Measurements from ENCODE around the gene CEP295NL. TPM values are rescaled to one million over a fixed set of nuclear protein-coding genes. Genes with fewer than 3 reads are reported as not detected.

Gene CEP295NL
- total and polyA plus RNA-seq, 4 donors, result 0.39 to 8.3 (median 4.9) TPM

DNA sequence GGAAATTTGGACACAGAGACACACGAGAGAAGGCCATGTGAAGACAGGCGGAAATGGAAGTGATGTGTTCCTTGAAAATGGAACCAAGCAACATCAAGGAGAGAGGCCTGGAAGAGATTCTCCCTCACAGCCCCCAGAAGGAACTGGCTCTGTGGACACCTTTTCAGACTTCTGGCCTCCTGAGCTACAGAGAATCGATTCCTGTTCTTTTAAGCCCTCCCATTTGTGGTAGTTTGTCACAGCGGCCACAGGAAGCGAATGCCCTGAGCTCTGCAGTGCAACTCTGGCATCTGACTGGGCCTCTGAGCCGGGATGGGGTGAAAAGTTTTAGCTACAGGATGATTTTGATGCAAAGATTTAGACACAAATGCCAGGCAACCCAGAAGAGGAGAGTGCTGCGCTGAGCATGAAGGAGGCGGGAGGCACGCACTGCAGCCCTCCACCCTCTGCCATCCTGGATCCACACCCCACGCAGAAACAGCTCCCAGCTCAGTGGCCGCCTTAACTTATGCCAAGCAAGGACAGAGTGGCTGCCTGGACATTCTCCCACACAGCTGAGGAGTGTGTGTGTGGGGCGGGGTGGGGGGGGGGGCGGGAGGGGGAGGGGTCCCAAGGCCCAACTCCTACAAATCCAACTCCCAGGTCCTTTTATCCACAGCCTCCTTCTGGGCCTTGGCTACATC is 20.0 kb upstream of the CEP295NL start:
- WGBS, 2 donors, result 42 to 47% methylated on average over 12 to 13 of the region's 13 CpGs
- DNase-seq, result peak in 1 of 3 donors; percentile 27
- ATAC-seq (ENCODE audit: insufficient read depth, low FRiP score), result no peak
- H3K4me3 ChIP-seq, result no peak overlapping the region
- H3K9me3 ChIP-seq (ENCODE audit: control insufficient read depth in 4 of 4, insufficient read depth in 3 of 4, low read length in 3 of 4), result no peaks in the 10 kb centered on the region
- no peak overlapping the region for H3K9ac ChIP-seq (ENCODE audit: insufficient read depth in 1 of 2, low read length in 2 of 2)
- no peaks in the 10 kb centered on the region for H3K36me3 ChIP-seq (ENCODE audit: control insufficient read depth in 4 of 4, insufficient read depth in 4 of 4, low read length in 4 of 4)
- TF ChIP-seq, protein P1, sequence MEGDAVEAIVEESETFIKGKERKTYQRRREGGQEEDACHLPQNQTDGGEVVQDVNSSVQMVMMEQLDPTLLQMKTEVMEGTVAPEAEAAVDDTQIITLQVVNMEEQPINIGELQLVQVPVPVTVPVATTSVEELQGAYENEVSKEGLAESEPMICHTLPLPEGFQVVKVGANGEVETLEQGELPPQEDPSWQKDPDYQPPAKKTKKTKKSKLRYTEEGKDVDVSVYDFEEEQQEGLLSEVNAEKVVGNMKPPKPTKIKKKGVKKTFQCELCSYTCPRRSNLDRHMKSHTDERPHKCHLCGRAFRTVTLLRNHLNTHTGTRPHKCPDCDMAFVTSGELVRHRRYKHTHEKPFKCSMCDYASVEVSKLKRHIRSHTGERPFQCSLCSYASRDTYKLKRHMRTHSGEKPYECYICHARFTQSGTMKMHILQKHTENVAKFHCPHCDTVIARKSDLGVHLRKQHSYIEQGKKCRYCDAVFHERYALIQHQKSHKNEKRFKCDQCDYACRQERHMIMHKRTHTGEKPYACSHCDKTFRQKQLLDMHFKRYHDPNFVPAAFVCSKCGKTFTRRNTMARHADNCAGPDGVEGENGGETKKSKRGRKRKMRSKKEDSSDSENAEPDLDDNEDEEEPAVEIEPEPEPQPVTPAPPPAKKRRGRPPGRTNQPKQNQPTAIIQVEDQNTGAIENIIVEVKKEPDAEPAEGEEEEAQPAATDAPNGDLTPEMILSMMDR (IDR thresholded peaks at IDR 0.05; ENCODE audit: control extremely low read depth, extremely low read depth), result no peak
- H3K27ac ChIP-seq (ENCODE audit: low read depth in 1 of 2, low read length in 1 of 2), result peak overlapping the region in 1 of 2 donors; percentile 83
- H3K4me1 ChIP-seq (ENCODE audit: control insufficient read depth in 5 of 5, insufficient read depth in 5 of 5, low read length in 5 of 5), result peaks cover 10 to 42% (median 22%) of the 10 kb centered on the region in 5 donors
- H3K27me3 ChIP-seq (ENCODE audit: control insufficient read depth in 3 of 3, insufficient read depth in 3 of 3, low read length in 2 of 3), result no peaks in the 10 kb centered on the region

GRCh38 chr17:78921437-78921971 is 18.5 kb upstream of the CEP295NL start:
- Histone ChIP-seq H3K27ac (ENCODE audit: low read depth in 1 of 2, low read length in 1 of 2) (peak overlapping the region; percentile 26 to 27), H3K4me3 (no peak overlapping the region), H3K27me3 (ENCODE audit: control insufficient read depth in 3 of 3, insufficient read depth in 3 of 3, low read length in 2 of 3) (no peaks in the 10 kb centered on the region), H3K4me1 (ENCODE audit: control insufficient read depth in 5 of 5, insufficient read depth in 5 of 5, low read length in 5 of 5) (peaks cover 10 to 44% (median 27%) of the 10 kb centered on the region in 5 donors), H3K9me3 (ENCODE audit: control insufficient read depth in 4 of 4, insufficient read depth in 3 of 4, low read length in 3 of 4) (no peaks in the 10 kb centered on the region), H3K36me3 (ENCODE audit: control insufficient read depth in 4 of 4, insufficient read depth in 4 of 4, low read length in 4 of 4) (no peaks in the 10 kb centered on the region), H3K9ac (ENCODE audit: insufficient read depth in 1 of 2, low read length in 2 of 2) (peak overlapping the region in 1 of 2 donors; percentile 23)
- ATAC-seq (ENCODE audit: insufficient read depth, low FRiP score), result no peak
- peak in 2 of 3 donors; percentile 28 to 58 for DNase-seq
- TF ChIP-seq, protein P1 (IDR thresholded peaks at IDR 0.05; ENCODE audit: control extremely low read depth, extremely low read depth), result no peak
- 68 to 70% methylated on average over 8 of the region's 8 CpGs for WGBS, 2 donors

GRCh38 chr17:78920528-78920927 is 17.5 kb upstream of the CEP295NL start:
- H3K4me1 ChIP-seq (ENCODE audit: control insufficient read depth in 5 of 5, insufficient read depth in 5 of 5, low read length in 5 of 5), result peaks cover 10 to 48% (median 27%) of the 10 kb centered on the region in 5 donors
- ATAC-seq (ENCODE audit: insufficient read depth, low FRiP score), result no peak
- no peaks in the 10 kb centered on the region for H3K9me3 ChIP-seq (ENCODE audit: control insufficient read depth in 4 of 4, insufficient read depth in 3 of 4, low read length in 3 of 4)
- peak in 1 of 3 donors; percentile 18 for DNase-seq
- no peaks in the 10 kb centered on the region for H3K36me3 ChIP-seq (ENCODE audit: control insufficient read depth in 4 of 4, insufficient read depth in 4 of 4, low read length in 4 of 4)
- no peak overlapping the region for H3K9ac ChIP-seq (ENCODE audit: insufficient read depth in 1 of 2, low read length in 2 of 2)
- no peak overlapping the region for H3K4me3 ChIP-seq
- no peaks in the 10 kb centered on the region for H3K27me3 ChIP-seq (ENCODE audit: control insufficient read depth in 3 of 3, insufficient read depth in 3 of 3, low read length in 2 of 3)
- TF ChIP-seq, protein P1 (IDR thresholded peaks at IDR 0.05; ENCODE audit: control extremely low read depth, extremely low read depth), result no peak
- H3K27ac ChIP-seq (ENCODE audit: low read depth in 1 of 2, low read length in 1 of 2), result peak overlapping the region in 1 of 2 donors; percentile 23
- WGBS, 2 donors, result 68 to 78% methylated on average over 8 of the region's 8 CpGs

All from lung (tissue), 12 donors.